Fibroblast of skin of left biceps (primary cell): ENCODE results near the gene FCSK.

Source experiments
- DNase-seq, 2 experiments: peaks; one replicate each; pipeline ENCODE4 v3.0.0-alpha.2; 2013; ENCODE audit warnings: low read depth in 2 of 2

FCSK gene

DNA sequence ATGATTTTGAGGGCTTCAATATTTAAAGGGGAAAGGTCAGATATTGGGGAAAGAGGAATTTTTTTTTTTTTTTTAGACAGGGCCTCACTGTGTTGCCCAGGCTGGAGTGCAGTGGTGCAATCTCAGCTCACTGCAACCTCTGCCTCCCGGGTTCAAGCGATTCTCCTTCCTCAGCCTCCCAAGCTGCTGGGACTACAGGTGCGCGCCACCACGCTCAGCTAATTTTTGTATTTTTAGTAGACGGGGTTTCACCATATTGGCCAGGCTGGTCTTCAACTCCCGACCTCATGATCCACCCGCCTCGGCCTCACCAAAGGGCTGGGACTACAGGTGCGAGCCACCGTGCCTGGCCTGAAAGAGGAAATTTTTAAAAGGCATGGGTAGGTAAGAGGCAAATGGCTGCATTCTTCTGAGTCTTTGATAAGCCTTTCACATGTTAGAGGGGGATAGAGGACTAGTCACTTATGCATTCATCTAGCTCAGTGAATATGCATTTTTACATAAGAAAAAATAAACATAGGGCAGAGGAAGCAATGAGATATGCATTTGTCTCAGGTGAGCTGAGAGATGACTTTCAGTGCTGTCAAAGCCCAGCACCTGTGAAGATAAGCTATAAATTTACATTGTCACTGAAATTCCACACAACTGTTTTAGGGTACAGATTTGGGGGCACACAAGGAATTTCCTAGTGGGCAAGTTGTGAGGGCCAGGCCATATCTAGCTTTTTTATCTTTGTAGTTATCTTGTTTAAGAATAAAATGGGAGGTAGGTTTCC is 1.1 kb upstream of the FCSK start:
- no peak for DNase-seq

DNA sequence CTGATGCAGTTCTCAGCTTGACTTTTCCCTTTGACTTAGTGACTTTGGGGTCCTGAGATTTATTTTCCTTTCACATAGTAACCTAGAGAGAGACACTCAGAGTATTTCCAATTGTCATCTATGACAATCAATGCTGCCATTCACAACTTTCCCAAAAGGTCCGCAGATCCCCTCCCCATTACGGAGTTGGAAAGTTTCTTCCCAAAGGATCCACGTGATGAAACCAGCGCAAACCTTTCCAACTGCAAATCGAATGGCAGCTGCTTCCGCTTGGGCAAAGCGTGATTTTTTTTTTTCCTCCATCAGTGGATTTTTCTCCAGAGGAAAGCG is 538 bp upstream of the FCSK start:
- DNase-seq, result no peak

DNA sequence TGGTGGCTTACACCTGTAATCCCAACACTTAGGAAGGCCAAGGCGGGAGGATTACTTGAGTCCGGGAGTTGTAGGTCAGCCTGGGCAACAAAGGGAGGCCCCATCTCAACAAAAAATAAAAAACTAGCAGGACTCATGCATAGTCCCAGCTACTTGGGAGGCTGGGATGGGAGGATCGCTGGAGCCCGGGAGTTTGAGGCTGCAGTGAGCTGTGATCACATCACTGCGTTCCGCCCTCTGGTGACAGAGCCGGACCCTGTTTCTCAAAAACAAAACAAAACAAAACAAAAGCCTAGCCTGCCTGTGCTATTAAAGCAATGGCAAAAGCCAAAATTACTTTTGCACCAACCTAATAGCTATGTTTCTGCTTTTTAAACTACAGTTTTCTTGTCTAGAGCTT is 1.5 kb downstream of the FCSK start:
- DNase-seq, result no peak

DNA sequence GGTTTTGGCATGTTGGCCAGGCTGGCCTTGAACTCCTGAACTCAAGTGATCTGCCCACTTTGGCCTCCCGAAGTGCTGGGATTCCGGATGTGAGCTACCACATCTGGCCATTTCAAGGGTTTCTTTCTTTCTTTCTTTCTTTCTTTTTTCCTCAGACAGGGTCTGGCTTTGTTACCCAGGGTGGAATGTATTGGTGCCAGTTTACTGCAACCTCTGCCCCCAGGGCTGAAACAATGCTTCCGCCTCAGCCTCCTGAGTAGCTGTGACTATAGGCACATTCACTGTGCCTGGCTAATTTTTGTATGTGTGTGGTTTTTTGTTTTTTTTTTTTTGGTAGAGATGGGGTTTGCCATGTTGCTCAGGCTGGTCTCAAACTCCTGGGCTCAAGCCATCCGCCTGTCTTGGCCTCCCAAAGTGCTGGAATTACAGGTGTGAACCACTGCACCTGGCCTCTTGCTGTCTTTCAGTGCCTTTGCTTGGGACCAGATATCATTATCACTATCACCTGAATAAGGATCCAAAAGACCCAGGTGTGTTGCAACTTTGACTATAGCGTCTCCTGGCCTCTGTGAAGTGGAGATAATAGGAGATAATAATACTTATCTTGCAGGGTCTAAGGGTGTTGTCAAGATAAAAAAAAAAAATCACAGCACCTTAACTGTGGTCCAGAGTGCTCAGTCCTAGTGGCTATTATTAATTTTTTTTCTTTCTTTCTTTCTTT is 3.2 kb downstream of the FCSK start:
- no peak for DNase-seq

DNA sequence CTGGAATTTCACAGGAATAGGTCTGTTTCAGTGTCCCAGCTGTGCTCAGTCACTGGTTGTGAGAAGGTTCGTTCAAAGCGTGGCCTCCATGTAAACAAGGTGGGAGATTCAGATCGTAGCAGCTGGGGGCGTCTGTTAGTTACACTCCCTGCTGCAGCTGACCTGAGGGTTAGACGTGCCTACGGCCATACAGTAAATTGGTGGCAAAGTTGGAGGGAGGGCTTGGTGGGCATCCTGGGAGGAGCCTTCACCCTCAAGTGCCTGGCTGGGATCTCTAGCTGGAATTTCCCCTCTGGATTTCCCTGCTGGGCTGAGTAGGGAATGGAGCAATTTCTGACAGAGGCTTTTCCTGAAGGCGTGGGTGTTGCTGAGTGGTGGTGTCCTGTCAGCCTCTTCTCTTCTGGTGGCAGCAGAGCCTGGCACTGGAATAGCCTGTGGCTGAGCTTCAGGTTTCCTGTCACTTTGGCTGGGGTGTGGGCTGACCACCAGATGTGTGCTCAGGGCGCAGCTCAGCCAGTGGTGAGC is 6.4 kb downstream of the FCSK start:
- DNase-seq, result no peak

DNA sequence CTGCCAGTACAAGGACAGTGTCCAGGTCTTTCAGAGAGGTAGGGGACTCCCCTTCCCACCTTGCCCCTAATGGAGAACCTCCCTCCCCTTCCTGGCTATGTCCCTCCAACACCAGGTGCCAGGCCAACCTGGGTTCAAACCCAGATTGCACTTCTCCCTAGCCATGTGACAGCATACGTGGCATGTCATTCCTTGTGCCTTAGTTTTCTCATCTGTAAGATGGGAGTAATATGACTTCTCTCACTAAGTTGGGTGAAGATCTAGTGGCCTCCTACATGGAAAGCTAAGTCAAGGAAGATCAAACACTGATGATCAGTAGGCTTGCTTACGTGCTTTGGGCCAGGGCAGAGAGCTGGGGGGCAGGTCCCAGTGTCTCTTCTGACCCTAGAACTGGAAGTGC is 8.8 kb downstream of the FCSK start:
- DNase-seq, result no peak

DNA sequence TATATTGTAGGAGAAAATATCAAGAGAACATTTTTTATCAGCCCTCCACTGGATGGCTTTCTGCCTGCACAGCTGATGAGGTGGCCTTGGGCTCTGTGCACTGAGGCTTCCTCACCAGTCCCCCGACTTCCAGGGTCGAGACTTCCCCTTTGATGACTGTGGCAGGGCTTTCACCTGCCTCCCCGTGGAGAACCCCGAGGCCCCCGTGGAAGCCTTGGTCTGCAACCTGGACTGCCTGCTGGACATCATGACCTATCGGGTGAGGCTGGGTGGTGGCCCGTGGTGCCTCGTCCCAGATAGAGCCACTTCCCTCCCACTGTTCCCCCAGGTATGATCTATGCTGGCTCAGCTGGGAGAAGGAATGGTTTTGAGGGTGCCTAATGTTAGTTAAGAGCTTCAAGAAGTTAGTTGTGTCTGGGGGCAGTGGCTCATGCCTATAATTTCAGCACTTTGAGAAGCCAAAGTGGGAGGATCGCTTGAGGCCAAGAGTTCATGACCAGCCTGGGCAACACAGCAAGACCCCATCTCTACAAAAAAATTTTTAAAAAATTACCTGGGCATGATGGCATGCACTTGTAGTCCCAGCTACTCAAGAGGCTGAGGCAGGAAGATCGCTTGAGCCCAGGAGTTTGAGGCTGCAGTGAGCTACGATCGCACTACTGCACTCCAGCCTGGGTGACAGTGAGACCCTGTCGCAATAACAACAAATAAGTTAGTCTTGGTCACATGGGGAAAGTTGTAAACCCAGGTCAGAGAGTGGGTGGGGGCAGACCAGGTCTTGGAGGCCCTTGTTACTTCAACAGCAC is 11.8 kb downstream of the FCSK start:
- DNase-seq, result no peak

DNA sequence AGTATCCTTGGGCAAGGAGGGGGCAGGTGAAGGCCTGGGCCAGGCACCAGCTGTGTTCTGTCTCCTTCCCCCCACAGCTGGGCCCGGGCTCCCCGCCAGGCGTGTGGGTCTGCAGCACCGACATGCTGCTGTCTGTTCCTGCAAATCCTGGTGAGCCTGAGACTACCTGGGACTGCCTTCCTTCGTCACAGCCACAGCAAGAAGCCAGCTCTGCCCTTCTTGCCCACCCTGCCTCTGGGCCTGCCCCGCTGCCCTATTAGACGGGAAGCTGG is 12.3 kb downstream of the FCSK start:
- no peak for DNase-seq

DNA sequence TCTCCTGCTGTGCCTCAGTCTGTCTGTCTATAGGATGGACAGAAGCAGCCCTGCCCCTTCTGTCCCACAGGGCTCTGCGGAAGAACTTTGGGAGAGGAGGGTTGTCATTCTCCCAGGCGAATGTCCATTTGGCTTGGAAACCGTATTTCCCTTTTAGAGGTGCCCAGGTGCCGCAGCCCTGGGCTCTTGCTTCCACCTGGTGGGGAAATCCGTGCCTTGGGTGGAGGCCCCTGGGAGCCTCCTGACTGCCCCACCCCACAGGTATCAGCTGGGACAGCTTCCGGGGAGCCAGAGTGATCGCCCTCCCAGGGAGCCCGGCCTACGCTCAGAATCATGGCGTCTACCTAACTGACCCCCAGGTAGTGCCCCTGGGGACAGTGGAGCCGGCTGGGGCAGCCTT is 12.7 kb downstream of the FCSK start:
- DNase-seq, result no peak

DNA sequence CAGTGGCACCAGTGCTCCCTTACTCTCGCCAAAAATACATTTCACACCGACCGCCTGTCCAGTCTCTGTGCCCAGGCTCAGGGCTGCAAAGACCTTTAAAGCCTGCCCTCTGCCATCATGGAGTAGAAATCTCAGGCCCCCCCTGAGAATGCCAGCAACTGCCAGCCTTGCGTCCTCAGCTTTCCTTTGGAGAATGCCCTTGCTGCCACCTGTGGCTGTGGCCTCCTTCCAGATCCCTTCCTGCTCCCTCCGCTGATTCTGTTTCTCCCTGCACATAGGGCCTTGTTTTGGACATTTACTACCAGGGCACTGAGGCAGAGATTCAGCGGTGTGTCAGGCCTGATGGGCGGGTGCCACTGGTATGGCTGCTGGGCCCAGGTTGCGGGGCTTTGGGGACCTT is 13.2 kb downstream of the FCSK start:
- DNase-seq, result no peak

DNA sequence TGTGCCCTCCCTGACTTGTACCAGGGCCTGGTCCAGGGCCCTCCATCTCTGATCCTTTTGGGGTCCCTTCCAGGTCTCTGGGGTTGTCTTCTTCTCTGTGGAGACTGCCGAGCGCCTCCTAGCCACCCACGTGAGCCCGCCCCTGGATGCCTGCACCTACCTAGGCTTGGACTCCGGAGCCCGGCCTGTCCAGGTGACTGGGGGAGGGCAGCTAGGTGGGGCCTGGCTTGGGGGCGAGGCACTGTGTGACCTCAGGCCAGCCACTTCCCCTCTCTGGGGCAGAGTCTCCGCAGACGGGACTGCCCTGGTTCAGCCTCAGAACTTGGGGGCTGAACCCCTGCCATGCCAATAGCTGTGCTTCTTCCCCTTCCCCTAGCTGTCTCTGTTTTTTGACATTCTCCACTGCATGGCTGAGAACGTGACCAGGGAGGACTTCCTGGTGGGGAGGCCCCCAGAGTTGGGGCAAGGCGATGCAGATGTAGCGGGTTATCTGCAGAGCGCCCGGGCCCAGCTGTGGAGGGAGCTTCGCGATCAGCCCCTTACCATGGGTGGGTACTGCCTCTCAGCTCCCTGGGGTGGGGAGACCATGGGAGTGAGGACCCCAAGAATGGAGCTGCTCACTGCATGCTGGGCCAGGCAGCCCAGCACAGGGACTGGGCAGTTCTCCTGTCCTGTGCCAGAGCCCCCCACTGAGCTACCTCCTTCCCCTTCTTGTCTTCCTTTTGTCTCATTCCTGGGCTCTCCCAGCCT is 14.6 kb downstream of the FCSK start:
- DNase-seq, result no peak

DNA sequence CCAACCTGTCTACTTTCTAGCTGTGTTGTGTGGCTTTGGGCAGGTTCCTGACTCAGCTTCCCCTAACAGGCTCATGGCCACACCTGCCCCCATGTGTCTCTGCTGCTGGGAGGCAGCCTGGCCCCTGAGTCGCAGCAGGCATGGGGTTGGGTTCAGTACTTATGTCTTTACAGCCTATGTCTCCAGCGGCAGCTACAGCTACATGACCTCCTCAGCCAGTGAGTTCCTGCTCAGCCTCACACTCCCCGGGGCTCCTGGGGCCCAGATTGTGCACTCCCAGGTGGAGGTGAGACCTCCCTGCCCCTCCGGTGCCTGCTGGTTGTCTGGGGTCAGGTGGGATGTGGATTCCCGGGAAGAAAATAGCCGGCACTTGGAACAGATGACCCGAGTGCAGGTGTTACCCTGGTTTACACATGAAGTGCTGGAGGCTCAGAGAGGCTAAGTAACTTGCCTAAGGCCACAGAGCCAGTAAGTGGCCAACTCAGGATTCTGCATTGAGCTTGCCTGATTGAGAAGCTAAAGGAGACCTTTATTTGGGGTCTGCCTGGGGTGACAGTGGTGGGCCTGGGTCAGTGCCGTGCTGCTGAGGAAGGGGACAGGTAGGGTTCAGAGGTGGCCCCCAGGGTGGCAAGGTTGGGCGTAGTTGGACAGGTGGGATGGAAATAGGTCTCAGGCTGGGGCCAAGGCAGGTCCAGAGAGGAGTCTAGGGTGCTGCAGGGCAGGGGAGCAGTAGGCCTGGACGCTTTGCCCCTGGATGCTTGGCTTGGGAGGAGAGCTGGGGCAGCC is 15.9 kb downstream of the FCSK start:
- no peak for DNase-seq

DNA sequence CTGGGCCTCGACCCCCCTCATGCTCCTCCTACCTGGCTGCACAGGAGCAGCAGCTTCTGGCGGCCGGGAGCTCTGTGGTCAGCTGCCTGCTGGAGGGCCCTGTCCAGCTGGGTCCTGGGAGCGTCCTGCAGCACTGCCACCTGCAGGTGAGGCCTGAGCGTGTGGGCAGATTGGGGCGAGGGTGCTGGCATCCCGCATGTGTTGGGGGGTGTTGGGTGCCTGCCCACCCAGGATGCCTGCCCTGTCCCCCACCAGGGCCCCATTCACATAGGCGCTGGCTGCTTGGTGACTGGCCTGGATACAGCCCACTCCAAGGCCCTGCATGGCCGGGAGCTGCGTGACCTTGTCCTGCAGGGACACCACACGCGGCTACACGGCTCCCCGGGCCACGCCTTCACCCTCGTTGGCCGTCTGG is 16.5 kb downstream of the FCSK start:
- DNase-seq, result no peak

DNA sequence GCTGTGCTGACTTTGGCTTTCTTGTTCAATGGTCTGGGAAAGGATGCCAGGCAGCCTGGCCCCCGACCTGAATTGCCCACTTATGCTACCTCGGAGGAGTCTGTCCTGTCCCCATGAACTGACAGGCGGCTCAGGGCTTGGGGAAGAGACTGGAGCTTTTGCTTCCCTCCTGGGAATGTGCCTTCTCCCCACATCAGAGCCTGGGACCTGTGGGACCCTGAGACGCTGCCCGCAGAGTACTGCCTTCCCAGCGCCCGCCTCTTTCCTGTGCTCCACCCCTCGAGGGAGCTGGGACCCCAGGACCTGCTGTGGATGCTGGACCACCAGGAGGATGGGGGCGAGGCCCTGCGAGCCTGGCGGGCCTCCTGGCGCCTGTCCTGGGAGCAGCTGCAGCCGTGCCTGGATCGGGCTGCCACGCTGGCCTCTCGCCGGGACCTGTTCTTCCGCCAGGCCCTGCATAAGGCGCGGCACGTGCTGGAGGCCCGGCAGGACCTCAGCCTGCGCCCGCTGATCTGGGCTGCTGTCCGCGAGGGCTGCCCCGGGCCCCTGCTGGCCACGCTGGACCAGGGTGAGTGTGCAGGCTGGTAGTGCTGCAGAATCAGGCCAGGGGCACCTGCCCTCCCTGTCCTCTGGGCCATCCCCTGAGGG is 18.5 kb downstream of the FCSK start:
- no peak for DNase-seq

DNA sequence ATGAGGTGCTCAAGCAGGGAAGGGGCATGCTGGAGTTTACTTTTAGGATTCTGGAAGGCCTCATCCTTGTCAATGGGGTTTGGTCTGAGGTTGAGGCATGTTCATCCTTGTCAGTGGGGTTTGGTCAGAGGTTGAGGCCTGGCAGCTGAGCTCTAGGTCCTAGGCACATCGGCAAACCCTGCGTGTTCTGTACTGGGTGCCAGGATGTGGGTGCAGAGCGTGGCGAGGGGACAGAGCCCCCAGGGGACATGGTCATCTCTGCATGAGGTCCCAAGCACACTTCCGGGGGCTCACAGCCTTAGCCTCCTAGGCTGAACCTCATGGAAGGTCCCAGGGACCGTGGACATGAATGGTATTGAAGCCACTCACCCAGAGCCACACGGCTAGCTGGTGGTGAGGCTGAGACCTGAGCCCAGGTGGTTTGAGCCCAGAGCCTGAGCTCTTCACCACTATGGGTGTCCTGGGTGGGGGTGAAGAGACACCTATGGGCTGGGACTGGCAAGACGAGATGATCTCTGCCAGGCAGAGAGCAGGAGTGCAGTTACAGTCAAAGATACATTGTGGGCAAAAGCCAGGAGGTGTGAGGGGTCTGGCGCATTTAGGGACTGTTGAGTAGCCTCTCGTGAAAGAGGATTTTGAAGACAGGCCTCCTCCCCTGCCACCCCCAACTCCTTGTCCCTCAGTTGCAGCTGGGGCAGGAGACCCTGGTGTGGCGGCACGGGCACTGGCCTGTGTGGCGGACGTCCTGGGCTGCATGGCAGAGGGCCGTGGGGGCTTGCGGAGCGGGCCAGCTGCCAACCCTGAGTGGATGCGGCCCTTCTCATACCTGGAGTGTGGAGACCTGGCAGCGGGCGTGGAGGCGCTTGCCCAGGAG is 19.3 kb downstream of the FCSK start:
- no peak for DNase-seq

DNA sequence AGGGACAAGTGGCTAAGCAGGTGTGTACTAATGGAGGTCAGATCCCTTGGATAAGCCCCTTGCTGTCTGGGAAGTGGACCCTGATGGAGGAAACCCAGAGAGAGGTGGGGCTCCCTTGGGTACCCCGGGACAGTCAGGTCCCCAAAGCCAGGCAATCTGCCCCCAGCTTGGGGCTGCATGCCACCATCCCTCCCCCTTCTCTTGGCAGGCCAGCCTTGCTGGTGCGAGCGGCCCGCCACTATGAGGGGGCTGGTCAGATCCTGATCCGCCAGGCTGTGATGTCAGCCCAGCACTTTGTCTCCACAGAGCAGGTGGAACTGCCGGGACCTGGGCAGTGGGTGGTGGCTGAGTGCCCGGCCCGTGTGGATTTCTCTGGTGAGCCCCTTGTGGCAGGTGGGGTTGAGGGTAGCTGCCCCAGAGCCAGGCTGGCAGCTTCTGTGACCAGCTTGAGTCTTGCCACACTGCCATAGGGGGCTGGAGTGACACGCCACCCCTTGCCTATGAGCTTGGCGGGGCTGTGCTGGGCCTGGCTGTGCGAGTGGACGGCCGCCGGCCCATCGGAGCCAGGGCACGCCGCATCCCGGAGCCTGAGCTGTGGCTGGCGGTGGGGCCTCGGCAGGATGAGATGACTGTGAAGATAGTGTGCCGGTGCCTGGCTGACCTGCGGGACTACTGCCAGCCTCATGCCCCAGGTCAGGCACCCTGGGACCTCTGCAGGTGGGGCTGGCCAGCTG is 20.1 kb downstream of the FCSK start:
- DNase-seq, result no peak

DNA sequence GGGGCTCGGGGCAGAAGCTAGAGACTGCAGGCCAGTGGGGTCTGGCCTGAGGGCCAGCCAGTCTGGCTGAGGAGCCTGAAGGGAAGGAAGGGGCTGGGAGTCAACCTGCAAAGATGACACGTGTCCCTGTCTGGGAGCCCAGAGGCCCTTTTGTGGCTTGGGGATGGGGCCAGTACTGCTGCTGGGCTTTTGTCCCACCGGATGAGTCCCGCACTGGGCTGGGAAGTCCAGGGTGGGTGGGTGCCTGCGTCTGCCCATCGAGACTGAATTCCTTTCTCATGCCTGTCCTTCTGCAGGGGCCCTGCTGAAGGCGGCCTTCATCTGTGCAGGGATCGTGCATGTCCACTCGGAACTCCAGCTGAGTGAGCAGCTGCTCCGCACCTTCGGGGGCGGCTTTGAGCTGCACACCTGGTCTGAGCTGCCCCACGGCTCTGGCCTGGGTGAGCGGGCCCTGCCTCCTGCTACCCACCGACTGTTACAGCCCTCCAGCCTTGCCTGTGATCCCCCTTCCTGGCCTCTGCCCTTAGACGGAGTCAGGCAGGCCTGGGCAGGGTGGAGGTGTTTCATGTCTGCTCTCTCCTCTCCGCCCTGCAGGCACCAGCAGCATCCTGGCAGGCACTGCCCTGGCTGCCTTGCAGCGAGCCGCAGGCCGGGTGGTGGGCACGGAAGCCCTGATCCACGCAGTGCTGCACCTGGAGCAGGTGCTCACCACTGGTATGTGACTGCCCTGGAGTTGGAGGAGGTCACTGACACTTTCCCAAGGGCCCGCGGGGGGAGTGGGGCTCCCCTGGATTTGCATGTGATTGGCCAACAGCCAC is 20.9 kb downstream of the FCSK start:
- no peak for DNase-seq
